Stimulated activated CD4-positive, alpha-beta T cell treated with anti-CD3 and anti-CD28 coated beads, Interleukin-15, amount 100 ng/mL, for 48 hours (primary cell): ENCODE measurements around the gene PTPRZ1.

Experiments used
- DNase-seq, 2 donors: peaks; one replicate each; pipeline ENCODE4 v3.0.0-alpha.2; 2020; ENCODE audit warnings: low read depth in 2 of 2

Gene PTPRZ1

DNA sequence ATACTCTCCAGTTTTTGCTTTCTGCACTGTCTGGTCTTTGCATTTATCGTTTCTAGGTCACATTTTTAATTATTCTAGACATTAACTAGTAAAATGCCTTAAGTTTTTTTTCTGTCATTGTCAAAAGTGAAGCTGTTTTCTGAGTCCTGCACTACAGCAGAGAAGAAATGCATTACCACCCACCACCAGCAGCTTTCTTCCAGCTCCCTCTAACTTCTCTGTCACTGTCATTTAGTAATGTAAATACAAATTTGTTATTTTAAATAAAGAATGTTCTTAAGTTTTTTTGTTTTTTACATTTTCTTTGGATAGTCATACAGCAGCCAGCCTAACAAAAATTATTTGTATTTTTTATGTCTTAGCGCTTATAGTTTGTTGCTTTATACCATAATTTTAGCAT lies 18.8 kb downstream of the PTPRZ1 start:
- DNase-seq, result no peak

DNA sequence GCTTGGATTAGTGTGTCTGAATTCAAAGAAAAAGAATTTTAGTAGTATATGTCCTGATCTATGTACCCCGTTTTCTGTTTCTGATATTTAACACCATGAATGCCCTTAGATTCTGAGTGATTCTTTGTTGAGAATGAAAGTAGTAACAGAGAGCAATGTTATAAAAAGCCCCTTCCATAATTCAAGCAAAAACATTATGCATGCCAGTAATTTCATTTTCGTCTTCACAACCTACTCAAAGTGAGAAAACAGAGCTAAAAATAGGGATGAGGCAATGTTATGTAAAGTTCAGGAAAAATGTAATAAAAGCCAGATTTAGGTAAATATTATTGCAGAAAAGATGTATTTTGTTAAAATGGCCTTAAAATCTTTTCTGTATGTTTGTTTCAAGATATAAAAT lies 28.1 kb downstream of the PTPRZ1 start:
- DNase-seq, result no peak

DNA sequence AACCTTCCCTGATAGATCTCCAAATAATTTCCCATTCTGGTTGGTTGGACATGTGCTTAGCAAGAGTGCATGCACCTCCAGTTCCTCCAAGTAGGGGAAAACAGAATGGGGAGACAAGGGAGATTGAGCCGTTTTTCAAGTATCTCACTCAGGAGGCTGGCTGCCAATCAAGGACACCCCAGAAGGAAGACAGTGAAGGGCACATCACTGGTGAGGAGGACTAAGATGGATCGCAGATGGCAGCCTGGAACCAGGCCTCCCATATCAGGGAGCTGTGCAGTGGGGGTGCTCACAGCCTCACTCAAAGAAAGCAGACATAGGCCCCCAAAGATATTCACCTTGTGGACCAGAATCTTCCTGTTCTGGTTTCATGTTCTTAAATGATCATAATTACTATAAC lies 31.2 kb downstream of the PTPRZ1 start:
- no peak for DNase-seq

DNA sequence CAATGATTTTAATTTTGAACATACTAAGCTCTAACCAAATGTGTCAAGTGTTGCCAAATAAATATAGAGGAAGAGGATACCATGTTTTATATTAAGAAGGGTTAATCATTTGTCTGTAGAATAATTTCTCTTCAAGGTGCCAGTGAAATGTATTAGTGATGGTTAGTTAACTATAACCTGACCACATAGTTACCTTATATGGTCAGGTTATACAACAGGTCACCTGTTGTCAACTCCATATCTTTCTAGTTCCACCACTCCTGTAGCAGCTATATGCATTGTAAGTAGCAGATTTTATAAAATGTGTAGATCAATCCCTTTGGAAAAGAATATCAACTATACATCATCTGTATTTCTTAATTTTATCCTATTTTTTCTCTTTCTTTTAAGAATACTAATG lies 35.1 kb downstream of the PTPRZ1 start:
- DNase-seq, result no peak

DNA sequence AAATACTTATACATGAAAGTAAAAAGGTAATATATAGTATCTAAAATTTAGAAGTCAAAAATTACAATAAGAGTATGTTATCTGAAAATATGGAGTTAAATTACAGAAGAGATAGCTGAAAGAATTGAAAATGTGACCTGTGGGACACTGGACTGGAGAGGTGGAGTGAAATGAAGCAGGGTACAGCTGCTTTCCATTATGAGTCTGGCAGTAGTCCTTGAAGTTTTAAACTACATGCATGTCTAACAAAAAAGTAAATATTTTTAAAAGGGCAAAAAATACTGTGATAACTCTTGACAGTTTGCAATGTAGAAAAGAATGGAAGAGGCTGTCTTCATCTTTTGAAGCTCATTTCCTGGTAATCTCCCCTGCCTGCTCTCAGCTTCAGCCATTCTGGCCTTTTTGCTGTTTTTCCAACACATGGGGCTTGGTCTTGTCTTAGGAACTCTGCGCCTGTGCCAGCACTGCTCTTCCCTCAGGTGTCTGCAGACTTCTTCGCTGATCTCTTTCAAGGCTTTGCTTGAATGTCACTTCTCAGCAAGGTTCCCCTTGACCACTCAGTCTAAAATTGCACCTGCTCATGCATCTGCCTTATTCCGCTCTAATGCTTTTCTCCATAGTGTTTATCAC lies 36.9 kb downstream of the PTPRZ1 start:
- no peak for DNase-seq

DNA sequence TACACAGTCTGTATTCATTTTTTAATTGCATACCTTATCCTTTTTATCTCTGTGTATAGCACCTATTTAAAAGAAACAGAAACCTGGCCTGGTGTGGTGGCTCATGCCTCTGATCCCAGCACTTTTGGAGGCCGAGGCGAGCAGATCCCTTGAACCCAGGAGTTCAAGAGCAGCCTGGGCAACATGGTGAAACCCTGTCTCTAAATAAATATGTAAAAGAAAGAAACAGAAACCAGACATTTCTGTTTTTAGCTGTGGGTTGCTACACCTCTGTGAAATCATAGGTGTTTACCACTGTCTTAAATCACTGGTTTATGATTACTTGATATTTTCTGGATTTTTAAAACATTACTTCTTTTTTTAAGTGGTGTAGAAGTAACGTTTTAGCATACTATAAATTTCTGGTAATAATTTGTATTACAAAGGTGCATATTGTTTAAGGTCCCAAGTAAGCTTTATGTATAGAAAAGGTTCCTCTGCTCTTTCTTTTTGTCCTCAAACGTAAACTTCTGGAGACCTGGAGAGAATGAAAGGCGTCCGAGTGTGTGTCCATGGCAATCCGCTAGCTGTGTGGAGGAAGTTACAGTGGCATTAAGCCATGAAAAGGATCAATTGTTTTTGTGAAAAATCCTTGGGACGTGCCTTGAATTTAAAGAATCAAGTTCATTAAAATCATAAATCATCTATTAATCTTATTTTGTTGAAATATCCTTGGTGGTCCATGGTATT lies 41.1 kb downstream of the PTPRZ1 start:
- DNase-seq, result no peak

DNA sequence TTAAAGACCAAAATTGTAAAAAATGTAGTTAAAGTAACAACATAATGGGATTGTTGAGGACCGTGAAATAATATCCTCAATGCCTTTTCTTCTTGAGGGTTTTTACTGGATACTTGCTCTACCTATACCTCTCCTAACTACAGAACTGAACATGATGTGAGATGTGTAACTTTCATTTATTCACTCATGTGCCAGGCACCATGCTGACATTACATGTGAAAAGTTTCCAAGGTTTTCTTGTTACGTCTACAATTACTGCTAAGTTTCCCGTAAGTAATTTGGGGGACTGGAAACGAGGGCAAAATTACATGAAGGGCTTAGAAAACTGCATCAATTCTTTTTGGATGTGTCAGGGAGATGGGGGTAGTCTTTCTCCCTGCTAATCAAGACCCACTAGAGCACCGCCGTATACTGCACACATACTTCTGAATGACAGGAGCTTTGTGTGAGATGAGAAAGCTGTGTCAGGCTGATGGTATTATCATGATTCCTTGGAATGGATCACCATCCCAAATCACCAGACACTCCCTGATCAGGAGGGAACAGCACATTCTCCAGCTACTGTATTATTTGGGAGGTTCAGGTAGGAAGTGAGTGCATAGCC lies 41.8 kb downstream of the PTPRZ1 start:
- DNase-seq, result no peak

DNA sequence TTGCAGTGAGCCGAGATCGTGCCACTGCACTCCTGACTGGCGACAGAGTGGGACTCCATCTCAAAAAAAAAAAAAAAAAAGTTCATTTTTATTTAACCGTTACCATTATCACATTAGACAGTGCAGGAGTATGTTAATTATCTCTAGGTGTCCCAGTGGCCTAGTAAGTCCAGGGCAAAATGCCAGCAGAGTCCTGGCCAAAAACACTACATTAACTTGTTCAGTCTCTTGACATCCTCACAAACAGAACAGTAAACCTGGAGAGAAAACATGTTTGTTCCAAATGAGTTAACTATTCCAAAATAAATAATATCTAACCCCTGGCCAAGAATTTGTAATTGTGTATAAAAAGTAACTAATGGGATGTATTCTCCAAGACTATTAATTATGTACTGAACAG lies 43.2 kb downstream of the PTPRZ1 start:
- no peak for DNase-seq

DNA sequence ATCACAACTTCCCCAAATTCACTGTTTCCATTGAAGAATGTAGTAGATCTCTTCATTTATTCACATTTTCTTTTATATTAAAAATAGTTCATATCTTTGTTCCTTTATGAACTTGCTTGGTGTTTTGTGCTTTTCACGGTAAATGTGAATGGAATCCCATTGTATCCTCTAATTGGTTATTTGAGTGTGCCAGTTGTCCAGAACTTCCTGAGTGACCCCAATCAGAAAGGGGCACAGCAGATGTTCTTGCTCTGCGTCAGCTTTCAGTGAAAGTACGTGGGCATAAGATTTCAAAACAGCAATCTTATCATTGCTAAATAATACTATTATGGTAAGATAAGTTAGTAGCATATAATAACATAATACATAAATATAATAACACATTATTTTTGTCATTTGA lies 47.0 kb downstream of the PTPRZ1 start:
- no peak for DNase-seq

DNA sequence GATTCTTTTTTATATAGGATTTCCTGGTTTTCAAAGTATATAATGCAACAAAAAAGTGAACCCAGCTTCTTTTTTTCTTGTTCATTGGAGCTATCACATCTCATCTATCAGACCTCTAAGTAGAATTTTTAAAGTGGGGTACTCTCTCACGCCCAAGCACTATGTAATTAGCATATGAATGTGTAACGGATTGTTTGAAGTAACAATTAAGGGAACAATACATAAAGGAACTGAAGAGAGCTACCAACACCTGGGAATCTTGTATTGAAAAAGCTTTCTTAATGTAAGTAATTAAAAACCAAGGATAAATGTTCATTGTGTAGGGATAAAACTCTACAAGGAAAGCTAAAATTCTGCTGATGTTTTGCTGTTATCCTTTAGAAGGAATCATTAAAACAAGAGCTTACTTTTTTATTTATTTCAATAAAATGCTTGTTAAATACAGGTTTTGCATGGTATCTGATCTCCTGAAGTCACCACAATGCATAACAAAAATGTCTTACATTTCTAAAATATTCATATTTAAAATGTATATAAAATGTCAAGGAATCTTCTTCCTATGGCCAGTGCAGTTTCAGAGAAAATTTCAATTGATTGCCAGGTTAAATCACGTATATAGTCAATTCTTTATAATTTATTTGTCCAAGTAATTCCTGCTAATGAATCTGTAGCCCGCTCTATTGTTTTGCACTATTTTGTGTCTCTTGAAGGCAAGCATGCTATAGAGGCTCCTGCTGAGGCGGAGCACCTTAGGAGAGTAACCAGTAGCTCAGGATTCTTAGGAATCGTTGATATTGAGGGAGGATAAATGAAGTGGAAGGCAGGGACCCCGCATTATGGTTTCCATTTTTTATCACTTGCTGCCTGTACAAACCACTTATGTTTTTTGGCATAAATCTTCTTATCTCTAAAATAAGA lies 51.6 kb downstream of the PTPRZ1 start:
- no peak for DNase-seq

DNA sequence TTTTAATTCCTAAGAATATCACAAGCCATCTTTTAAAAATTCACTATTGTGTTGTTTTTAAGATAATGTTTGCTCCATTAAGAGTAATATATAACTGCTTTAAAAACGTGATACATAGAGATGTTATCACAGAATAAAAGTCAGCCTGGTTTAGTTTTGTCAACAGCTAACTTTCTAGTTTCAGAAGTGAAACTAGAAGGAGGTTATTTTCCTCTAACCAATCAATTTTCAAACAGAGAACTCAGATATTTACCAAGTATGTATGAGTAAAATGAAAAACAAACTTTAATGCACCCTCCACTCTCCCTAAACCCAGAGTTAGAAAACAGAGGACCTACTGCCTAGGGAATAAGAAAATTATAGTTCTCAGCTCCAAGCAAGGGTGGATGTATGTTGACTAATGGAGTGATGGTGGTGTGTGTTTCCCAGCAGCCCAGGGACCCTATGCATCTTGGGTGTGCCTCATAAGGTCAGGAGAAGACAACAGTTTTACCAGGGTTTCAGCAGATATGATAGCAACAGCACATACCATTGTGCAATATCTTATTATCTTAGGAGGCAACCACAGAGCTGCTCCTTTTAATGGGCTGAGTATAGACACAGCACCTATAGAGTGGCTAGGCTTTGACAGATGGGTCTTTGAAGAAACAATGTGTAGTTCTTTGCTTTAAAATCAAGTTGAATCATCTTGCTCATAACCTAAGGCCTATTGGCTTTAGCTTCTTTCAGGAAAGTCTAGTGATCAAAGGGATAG lies 58.4 kb downstream of the PTPRZ1 start:
- no peak for DNase-seq

DNA sequence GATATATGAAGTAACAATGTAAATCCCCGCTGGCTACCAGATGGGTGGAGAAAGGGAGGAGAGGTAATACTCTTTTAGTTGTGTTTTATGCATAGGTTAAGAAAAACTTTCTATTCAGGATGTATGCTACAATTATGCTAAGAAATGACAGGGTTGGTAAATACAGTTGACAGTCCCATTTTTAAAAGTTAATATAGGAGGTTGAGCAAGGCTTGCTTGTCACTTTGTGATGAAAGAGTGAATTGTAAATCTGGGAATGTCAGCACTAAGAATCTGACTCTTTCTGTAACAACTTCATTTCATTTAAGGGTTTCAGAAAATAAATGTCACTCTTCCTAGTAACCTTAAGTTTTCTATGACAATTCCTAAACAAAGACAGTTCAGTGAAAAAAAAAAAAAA lies 59.8 kb downstream of the PTPRZ1 start:
- DNase-seq, result no peak

DNA sequence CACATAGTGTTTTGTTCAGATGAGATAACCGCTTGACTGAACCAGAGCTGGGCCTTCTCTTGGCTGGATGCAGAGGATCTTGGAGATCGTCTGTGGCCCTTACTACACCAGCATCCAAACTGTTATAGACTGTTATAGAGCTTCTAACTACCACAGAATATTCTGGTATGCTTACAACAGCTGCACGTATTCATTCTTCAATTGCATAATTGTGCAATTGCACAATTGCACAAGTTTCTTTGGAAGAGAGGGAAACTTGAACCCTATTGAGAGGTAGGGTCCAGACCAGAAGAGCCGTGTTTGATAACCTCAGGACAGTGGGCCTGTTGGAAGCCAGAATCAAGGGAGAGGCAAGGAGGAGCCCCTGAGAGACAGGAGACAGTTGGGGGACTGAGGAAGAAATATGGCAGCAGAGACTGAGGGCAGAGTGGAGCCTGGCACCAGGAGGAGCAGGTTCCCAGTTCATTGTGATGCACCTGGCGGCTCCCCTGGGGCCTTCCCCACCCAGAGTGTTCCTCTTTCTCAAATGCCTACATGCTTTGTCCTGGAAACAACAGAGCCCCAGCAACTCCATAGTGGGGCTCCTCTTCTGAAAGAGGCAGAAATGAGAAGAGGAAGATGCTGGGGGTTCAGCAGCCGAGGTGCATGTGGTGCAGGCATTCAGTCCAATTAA lies 64.1 kb downstream of the PTPRZ1 start:
- no peak for DNase-seq

DNA sequence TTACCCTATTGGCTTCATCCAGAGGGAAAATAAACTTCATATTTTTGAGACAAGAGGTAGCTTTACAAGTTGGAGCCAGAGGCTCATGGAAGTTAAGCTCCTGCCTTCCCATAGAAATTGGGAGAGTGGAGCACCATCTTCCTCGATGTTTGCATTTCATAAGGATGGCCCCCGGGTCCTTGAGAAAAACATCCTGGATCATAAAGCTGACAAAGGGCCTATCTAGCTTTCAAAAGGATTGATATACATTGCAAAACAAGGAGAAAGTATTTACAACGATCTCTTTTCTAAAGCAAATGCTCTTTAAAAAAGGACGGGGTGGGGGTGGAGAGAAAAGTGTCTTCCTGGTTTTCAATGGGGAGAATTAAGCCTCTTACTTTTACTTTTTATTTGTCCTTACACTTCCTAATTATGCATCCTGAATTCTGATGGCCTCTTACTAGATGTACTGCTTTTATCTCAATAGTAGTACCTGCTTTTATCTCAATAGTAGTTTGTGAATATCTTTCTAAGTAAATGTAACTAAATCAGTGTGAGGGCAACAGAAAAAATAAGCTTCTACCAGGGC lies 65.6 kb downstream of the PTPRZ1 start:
- DNase-seq, result no peak

DNA sequence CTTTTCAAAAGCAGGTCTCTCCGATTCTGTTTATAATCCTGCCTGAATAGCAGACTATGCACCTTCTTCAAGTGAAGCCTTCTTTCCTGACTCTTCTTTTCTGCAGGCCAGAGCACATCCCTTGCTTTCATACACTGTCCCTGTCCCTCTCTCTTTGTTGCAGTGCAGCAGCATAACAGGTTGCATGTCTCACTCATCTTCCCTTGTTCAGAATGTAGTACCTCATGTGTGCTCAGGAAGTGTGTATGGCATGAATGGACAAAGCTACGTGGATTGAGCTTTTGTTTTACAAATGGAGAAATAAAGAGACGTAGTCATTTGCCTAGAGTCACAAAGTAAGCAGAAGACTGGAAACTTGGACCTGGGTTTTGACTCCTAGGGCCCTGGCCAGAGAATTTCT lies 68.0 kb downstream of the PTPRZ1 start:
- no peak for DNase-seq

DNA sequence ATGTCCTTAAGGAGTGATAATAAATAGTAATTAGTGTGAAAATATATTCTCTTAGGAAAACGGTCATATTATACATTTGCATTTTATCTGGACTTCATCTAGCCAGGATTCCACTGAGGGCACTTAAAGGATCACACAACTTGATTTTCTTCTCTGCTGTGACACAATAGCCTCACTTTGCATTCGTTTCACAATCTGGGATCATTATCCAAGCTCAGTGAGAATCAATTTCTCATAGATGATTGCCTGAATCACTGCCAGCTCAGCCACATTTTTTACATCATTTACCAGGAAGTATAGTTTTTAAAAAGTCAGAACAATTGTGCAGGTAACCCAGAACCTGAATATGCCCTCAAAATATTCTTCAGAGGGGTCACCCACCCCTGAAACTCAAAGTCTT lies 68.9 kb downstream of the PTPRZ1 start:
- no peak for DNase-seq

DNA sequence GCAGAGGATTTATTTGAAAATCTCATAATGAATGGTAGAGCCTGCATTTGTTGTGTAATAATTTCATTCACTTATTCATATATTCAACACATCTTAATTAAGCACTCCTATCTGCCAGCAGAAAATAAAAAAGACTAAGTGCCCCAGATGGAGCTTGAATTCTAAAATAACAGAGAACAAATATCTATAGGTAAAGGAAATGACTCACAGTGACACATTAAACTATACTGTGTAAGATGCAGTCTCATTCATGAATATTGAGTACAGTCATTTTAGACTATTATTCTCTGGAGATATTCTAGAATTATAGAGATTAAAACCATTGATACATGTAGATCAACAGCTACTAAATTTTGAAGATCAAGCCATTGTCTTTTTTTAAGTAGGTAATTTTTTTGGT lies 72.1 kb downstream of the PTPRZ1 start:
- DNase-seq, result no peak

DNA sequence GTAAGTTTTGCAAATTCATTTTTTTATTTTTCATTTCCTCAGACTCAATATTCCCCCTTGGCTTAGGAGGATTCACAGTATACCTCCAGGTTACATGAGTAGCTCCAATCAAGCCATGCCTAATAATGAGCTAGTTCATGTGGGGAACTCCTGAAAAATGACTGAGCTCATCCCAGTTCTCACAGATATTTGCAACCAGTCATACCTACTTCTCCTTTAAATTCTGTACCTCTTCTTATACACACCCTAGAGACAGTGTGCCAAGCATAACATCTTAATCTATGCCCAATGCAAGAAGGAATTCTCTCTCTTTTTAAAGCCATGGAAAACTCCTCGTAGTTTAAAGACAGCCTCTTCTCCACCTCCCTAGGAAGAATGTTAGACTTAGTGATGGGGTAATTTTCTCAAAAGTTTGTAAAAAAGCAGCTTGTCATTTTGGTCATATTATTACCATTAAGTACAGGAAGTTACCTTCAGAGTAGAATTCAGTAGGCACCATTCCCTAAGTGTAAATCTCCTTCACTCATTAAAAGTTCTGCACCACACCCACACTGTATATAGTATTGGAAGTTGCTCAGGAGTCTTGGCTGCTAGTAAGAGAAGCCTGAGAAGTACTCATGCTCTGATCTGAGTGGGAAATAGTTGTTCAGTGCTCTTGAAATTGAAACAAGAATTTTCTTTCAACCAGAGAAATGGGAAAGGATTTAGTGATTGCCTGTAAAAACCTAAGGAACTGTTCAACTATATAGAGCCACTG lies 72.7 kb downstream of the PTPRZ1 start:
- no peak for DNase-seq

DNA sequence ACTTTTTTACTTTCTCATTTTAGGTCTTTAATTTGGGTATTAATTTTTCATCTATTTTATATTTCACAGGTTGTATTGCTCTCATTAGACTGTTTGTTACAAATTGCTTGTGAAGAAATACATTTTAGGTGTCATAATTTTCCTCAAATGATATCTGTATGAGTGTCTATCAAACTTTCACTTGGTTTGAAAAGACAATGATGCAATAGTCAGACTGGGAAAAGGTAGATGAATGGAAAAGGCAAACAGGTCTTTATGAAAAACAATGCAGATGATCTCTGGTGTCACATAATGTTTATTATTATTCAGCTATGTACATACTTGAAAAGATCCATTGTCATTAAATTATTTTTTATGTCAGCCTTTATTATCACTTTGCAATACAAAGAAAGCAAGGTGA lies 80.2 kb downstream of the PTPRZ1 start:
- no peak for DNase-seq

DNA sequence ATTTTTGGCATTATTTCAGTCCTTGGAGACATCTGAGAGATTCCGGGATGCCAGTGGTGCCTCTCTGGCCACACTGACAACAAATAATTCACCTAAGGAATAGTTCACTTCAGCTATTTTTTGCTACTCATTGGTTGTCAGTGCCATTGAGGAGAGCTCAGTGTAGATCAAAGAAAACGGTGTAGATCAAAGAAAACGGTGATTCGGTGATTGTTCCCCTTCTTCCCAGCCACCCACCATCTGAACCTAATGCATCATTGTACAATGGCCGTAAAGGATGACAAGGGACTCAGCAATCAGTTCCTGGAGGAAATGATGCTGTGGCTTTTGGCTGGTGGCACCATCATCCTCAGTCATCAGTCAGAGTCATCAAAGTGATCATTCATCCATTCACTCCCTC lies 80.6 kb downstream of the PTPRZ1 start:
- no peak for DNase-seq
